Anterior cingulate cortex (tissue), 58 donors: Measurements from ENCODE around the gene BAIAP2.

Source experiments
- DNase-seq, 58 donors: peaks; one replicate each; lab custom pipeline; 2025; lab: John Stamatoyannopoulos, UW

Gene BAIAP2

GRCh38 chr17:81130385-81131361 lies 95.7 kb downstream of the BAIAP2 start:
- peak in 41 of 58 donors; percentile 25 to 89 (median 67) for DNase-seq

GRCh38 chr17:81131486-81132196 lies 96.7 kb downstream of the BAIAP2 start:
- DNase-seq: no peak

GRCh38 chr17:81132197-81132540 lies 97.2 kb downstream of the BAIAP2 start:
- DNase-seq: no peak

GRCh38 chr17:81132770-81133723 lies 98.1 kb downstream of the BAIAP2 start:
- peak in 4 of 58 donors; percentile 34 to 55 (median 40) for DNase-seq

GRCh38 chr17:81134064-81134781 lies 99.3 kb downstream of the BAIAP2 start:
- DNase-seq: no peak

- peak in 44 of 58 donors; percentile 26 to 82 (median 52) for DNase-seq
Observed at GRCh38 chr17:81135505-81136278, 100.7 kb downstream of the BAIAP2 start.

GRCh38 chr17:81136366-81136765 lies 101.4 kb downstream of the BAIAP2 start:
- no peak for DNase-seq

- no peak for DNase-seq
Observed at GRCh38 chr17:81137248-81137647, 102.3 kb downstream of the BAIAP2 start.

GRCh38 chr17:81138083-81138482 lies 103.1 kb downstream of the BAIAP2 start:
- DNase-seq: no peak

- no peak for DNase-seq
Observed at GRCh38 chr17:81138500-81138899, 103.5 kb downstream of the BAIAP2 start.

- no peak for DNase-seq
Observed at GRCh38 chr17:81139428-81139827, 104.5 kb downstream of the BAIAP2 start.

GRCh38 chr17:81140018-81140417 lies 105.1 kb downstream of the BAIAP2 start:
- peak in 1 of 58 donors; percentile 39 for DNase-seq

- no peak for DNase-seq
Observed at GRCh38 chr17:81140695-81141094, 105.7 kb downstream of the BAIAP2 start.

GRCh38 chr17:81142301-81143199 lies 107.6 kb downstream of the BAIAP2 start:
- DNase-seq: peak in 53 of 58 donors; percentile 18 to 87 (median 65)

- no peak for DNase-seq
Observed at GRCh38 chr17:81143200-81143527, 108.2 kb downstream of the BAIAP2 start.

- no peak for DNase-seq
Observed at GRCh38 chr17:81143717-81144422, 108.9 kb downstream of the BAIAP2 start.

- DNase-seq: peak in 1 of 58 donors; percentile 22
Observed at GRCh38 chr17:81144423-81144781, 109.5 kb downstream of the BAIAP2 start.
